RWPE1 (cell line): ENCODE data around the gene GAST.
"Not testable (repeated sequence)": the region's sequence is repeated elsewhere in the genome, so short reads cannot be mapped to it uniquely, and the experiment has no call there.

ENCODE experiments used
- CTCF ChIA-PET: fragments of 350-600 bp; sonication (Branson Sonifier 250); formaldehyde crosslinking; extraction: SDS; loops from one replicate; lab custom pipeline; 2021; lab: Yijun Ruan, JAX
- POLR2A ChIA-PET: fragments of 400-600 bp; formaldehyde crosslinking; extraction: SDS; loops from one replicate; lab custom pipeline; 2020; ENCODE audit warnings: antibody characterized with exemption; ENCODE audit not compliant: low non-redundant PET; lab: Yijun Ruan, JAX
- DNase-seq: peaks from one replicate; pipeline ENCODE4 v3.0.0; 2012; ENCODE audit warnings: low spot score
- H3K27ac ChIP-seq: fragments of 450-650 bp; 2 replicates; pipeline ENCODE4 v1.5.1; 2017
- CTCF ChIP-seq: fragments of 450-650 bp; conservative IDR thresholded peaks from 2 replicates; pipeline ENCODE4 v1.5.1; 2017; ENCODE audit warnings: low read depth, mild to moderate bottlenecking

GAST gene

GRCh38 chr17:41682631-41683030 is 29.5 kb upstream of the GAST start:
- no peak for DNase-seq
- no peak for TF ChIP-seq CTCF
- H3K27ac ChIP-seq: no peak overlapping the region
- ChIA-PET POLR2A (interaction anchor here (0.5 kb wide), 1 partner anchor 31 kb away, joined by 6 read pairs; no protein-coding TSS in a partner anchor), CTCF (no interaction called here)

GRCh38 chr17:41683441-41684007 is 28.6 kb upstream of the GAST start:
- no peak for DNase-seq
- POLR2A ChIA-PET: no interaction called here

GRCh38 chr17:41684035-41684434 is 28.1 kb upstream of the GAST start:
- DNase-seq: no peak
- POLR2A ChIA-PET: no interaction called here
- no peak for TF ChIP-seq CTCF
- CTCF ChIA-PET: interaction anchor here (1.1 kb wide), 1 partner anchor 18 kb away, joined by 5 read pairs; no protein-coding TSS in a partner anchor
- H3K27ac ChIP-seq: no peak overlapping the region

More at GRCh38 chr17:41683441-41684007, 28.6 kb upstream of the GAST start:
- no peak for TF ChIP-seq CTCF
- no peak overlapping the region for H3K27ac ChIP-seq
- CTCF ChIA-PET: interaction anchor here (1.1 kb wide), 1 partner anchor 18 kb away, joined by 5 read pairs; no protein-coding TSS in a partner anchor

- DNase-seq, POLR2A ChIA-PET, H3K27ac ChIP-seq: not testable (repeated sequence)
- CTCF ChIA-PET: interaction anchor here (0.7 kb wide), 1 partner anchor 805 kb away, joined by 3 read pairs; no protein-coding TSS in a partner anchor
Measured at GRCh38 chr17:41685753-41686152, 26.4 kb upstream of the GAST start.

GRCh38 chr17:41686281-41686680 is 25.9 kb upstream of the GAST start:
- ChIA-PET POLR2A (no interaction called here), CTCF (interaction anchor here (0.7 kb wide), 1 partner anchor 806 kb away, joined by 3 read pairs; no protein-coding TSS in a partner anchor)
- no peak for TF ChIP-seq CTCF
- H3K27ac ChIP-seq: no peak overlapping the region
- no peak for DNase-seq

- DNase-seq: peak; percentile 37
- ChIA-PET CTCF (interaction anchor here (0.6 to 1.5 kb wide), 5 partner anchors 9 to 407 kb away, joined by 3 to 10 read pairs (median 3); partner anchors contain the start of gene KRT15), POLR2A (interaction anchor here (0.6 to 2.3 kb wide), 8 partner anchors 8 to 113 kb away, joined by 3 to 24 read pairs (median 3); no protein-coding TSS in a partner anchor)
- TF ChIP-seq CTCF: peak; percentile 49
- peak overlapping the region; percentile 99 for H3K27ac ChIP-seq
Measured at GRCh38 chr17:41687828-41688640, 24.1 kb upstream of the GAST start.
